T-helper 1 cell treated with Interleukin-12 subunit alpha and Interleukin-12 subunit beta and Interleukin-4 antibody, amounts not matched to agents 30 μg/mL and 1 μg/mL, for 36 hours (primary cell): Measurements from ENCODE around the gene CDIPT.
"Not testable (repeated sequence)": the region's sequence is repeated elsewhere in the genome, so short reads cannot be mapped to it uniquely, and the experiment has no call there.

Source experiments
- H3K27ac Mint-ChIP-seq: one replicate; pipeline ENCODE4 v1.8.0; 2021; ENCODE audit warnings: mild to moderate bottlenecking, mixed read lengths
- H3K27me3 Mint-ChIP-seq: one replicate; pipeline ENCODE4 v1.8.0; 2021; ENCODE audit warnings: low read depth, mixed read lengths
- H3K36me3 Mint-ChIP-seq: one replicate; pipeline ENCODE4 v1.8.0; 2021; ENCODE audit warnings: low read depth, mixed read lengths
- H3K4me1 Mint-ChIP-seq: one replicate; pipeline ENCODE4 v1.8.0; 2021; ENCODE audit warnings: low read depth, mixed read lengths
- H3K4me3 Mint-ChIP-seq: one replicate; pipeline ENCODE4 v1.8.0; 2021; ENCODE audit warnings: mild to moderate bottlenecking, moderate library complexity, mixed read lengths
- H3K9me3 Mint-ChIP-seq: one replicate; pipeline ENCODE4 v1.8.0; 2021; ENCODE audit warnings: mixed read lengths

Gene CDIPT, protein sequence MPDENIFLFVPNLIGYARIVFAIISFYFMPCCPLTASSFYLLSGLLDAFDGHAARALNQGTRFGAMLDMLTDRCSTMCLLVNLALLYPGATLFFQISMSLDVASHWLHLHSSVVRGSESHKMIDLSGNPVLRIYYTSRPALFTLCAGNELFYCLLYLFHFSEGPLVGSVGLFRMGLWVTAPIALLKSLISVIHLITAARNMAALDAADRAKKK

DNA sequence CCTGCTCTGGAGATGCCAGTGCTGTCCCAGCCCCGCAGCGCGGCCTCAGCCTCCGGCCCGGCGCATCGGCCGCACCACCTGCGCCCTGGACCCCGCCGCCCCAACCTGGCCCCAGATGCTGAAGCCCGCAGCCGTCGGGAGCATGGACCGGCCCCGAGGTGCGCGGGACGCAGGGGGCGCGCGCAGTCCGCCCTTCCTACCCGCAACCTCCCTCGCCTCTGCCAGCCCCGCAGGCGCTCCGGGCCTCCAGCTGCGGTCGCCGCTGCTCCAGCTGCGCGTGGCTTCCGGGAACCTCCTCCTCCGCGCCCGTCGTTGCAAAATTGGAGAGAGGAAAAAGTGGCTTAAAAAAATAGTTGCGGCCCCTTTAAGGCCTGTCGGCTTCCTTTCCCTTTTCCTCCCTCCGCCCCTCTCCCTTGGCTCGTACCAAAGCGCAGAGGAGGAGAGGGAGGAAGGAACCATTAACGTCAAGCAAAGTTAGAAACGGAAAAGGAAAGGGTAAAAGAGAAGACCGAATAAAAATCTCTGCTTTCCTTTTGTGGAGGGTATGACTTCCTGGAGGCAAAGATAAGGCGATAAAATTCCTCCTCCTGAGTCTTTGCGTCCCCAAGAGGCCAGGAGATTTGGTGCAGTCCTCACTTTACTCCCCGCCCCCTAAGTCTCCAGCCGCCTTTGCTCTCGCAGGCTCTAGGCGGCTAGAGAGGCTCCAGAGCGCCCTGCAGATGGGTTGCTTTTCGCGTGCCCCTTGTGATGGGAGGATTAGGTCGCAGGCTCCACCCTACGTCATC, at the start of gene CDIPT:
TSS of gene CDIPT (minus strand) at position 343 of the 785 bp plus-strand sequence. CDS start 369 bp downstream, outside the sequence.
- peaks cover 12% of the 10 kb centered on the region for H3K4me1 Mint-ChIP-seq
- no peaks in the 10 kb centered on the region for H3K27me3 Mint-ChIP-seq
- peaks cover 19% of the 10 kb centered on the region for H3K36me3 Mint-ChIP-seq
- H3K4me3 Mint-ChIP-seq, result peak within 1 kb of the TSS; percentile 98
- H3K9me3 Mint-ChIP-seq, result no peaks in the 10 kb centered on the region
- peak within 1 kb of the TSS; percentile 98 for H3K27ac Mint-ChIP-seq

DNA sequence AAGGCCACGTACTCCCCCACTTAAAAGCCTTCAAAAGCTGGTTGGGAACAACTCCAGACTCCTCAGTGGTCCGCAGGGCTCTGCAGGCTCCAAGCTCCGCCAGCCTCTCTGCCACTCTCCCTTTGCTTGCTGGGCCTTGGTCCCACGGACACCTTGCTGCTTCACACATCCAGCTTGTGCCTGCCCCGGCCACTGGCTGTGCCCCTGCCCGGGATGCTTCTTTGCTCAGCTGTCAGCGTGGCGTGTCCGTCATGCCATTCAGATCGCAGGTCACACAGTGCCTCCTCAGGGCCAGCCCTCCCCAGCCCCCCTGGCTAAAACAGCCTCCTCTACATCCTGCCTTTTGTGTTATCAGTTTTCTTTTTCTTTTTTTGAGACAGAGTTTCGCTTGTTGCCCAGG, 49.1 kb upstream of the CDIPT start:
- H3K27me3 Mint-ChIP-seq, result no peaks in the 10 kb centered on the region
- H3K4me3 Mint-ChIP-seq, result no peak overlapping the region
- H3K36me3 Mint-ChIP-seq, result peaks cover 26% of the 10 kb centered on the region
- no peaks in the 10 kb centered on the region for H3K9me3 Mint-ChIP-seq
- no peak overlapping the region for H3K27ac Mint-ChIP-seq
- H3K4me1 Mint-ChIP-seq, result peaks cover 2% of the 10 kb centered on the region

DNA sequence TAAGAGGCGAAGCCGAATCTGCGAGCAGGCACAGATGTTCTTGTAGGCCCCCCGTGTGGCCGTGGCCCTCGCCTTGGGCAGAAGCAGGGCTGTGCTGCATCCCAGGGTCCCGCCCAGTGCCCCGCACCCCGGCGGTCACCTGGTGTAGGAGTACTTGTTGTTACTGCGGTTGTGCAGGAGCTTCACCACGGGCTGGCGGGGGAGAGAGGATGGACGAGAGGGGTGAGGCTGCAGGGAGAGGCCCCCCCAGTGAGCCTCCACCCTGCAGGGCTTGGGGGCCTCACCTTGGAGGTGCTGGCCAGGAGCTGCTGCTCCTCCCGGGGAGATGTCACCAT, 48.6 kb upstream of the CDIPT start:
- Mint-ChIP-seq H3K9me3 (no peaks in the 10 kb centered on the region), H3K27me3 (no peaks in the 10 kb centered on the region), H3K36me3 (peaks cover 21% of the 10 kb centered on the region), H3K4me1 (peaks cover 2% of the 10 kb centered on the region), H3K27ac (no peak overlapping the region), H3K4me3 (no peak overlapping the region)

DNA sequence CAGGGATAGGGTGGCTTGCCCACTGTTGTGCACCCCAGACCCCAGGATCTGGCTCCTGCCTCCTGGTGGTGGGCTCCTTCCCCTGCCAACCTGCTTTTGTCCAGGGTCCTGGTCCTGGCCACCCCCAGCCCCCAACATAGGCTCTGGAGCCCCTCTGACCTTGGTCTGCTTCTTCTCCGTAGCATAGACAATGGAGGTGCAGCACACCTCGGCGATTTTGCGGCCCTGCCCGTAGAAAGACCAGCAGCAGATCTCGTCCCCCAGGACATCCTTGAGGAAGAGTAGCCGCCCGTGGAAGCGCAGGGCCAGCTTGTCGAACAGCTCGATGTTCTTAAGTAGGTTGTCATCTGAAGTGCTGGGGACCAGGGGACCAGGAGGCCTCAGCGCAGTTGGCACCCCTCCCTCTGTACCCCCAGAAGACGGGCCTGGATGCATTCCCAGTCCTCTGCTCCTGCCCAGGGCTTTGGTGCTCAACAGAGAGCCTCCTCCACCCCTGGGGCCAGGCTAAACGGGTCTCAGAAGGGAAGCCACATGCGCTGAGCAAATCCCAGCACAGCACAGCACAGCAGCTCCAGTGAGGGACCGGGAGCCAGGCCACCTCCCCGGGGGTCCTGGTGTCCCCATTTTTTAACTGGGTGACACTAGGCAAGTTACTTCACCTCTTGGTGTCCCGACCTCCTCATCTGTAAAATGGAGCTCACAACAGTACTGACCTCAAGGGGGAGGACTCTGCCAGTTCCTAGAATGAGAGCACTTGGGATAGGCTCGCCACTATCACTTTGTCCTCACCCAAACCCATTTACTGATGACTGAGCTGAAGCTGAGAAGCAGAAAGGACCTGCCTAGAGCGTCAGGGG, 48.0 kb upstream of the CDIPT start:
- peaks cover 18% of the 10 kb centered on the region for H3K36me3 Mint-ChIP-seq
- no peak overlapping the region for H3K4me3 Mint-ChIP-seq
- H3K27me3 Mint-ChIP-seq, result no peaks in the 10 kb centered on the region
- no peak overlapping the region for H3K27ac Mint-ChIP-seq
- H3K4me1 Mint-ChIP-seq, result peaks cover 2% of the 10 kb centered on the region
- no peaks in the 10 kb centered on the region for H3K9me3 Mint-ChIP-seq

DNA sequence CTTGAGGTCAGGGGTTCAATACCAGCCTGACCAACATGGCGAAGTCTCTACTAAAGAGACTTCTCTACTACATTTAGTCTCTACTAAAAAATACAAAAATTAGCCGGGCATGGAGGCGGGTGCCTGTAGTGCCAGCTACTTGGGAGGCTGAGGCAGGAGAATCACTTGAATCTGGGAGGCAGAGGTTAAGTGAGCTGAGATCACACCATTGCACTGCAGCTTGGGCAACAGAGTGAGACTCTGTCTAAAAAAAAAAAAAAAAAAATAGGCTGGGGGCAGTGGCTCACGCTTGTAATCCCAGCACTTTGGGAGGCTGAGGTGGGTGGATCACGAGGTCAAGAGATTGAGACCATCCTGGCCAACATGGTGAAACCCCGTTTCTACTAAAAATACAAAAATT, 46.8 kb upstream of the CDIPT start:
- H3K4me1 Mint-ChIP-seq, H3K9me3 Mint-ChIP-seq, H3K27me3 Mint-ChIP-seq, H3K27ac Mint-ChIP-seq, H3K4me3 Mint-ChIP-seq: not testable (repeated sequence)
- H3K36me3 Mint-ChIP-seq, result peaks cover 18% of the 10 kb centered on the region

DNA sequence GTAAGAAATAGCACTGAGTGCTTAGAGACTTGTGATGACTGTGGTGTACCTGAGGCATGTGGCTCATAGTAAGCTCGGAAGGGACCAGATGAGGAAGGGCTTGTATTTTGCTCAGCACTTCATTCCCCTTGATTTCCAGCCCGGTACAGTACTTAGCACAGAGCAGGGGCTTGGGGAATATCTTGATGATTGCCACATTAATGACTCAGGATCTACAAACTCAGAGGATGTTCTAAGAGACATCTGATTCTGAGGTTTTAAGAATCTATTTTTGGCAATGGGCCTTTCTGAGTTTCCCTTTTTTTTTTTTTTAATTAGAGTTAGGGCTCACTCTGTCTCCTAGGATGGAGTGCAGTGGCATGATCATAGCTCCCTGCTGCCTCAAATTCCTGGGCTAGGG, 46.4 kb upstream of the CDIPT start:
- peaks cover 2% of the 10 kb centered on the region for H3K4me1 Mint-ChIP-seq
- no peak overlapping the region for H3K27ac Mint-ChIP-seq
- no peak overlapping the region for H3K4me3 Mint-ChIP-seq
- H3K9me3 Mint-ChIP-seq, result no peaks in the 10 kb centered on the region
- H3K27me3 Mint-ChIP-seq, result no peaks in the 10 kb centered on the region
- H3K36me3 Mint-ChIP-seq, result peaks cover 18% of the 10 kb centered on the region

DNA sequence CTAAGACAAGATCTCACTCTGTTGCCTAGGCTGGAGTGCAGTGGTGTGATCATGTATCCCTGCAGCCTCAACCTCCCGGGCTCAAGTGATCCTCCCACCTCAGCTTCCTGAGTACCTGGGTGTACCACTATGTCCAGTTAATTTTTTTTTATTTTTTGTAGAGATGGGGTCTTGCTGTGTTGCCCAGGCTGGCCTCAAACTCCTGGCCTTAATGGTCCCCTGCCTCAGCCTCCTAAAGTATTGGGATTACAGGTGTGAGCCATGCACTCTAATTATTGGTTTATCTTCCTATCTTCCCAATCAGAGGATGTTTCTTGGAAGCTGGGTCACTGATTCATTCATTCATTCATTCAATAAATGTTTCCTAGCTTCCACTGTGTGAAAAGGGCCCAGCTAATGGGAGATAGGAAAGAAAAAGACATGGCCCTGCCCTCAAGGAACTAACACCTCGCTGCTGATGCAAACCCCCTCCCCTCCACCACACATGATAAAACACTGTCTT, 45.7 kb upstream of the CDIPT start:
- no peaks in the 10 kb centered on the region for H3K27me3 Mint-ChIP-seq
- H3K27ac Mint-ChIP-seq, result no peak overlapping the region
- peaks cover 2% of the 10 kb centered on the region for H3K4me1 Mint-ChIP-seq
- no peak overlapping the region for H3K4me3 Mint-ChIP-seq
- H3K36me3 Mint-ChIP-seq, result peaks cover 14% of the 10 kb centered on the region
- no peaks in the 10 kb centered on the region for H3K9me3 Mint-ChIP-seq

DNA sequence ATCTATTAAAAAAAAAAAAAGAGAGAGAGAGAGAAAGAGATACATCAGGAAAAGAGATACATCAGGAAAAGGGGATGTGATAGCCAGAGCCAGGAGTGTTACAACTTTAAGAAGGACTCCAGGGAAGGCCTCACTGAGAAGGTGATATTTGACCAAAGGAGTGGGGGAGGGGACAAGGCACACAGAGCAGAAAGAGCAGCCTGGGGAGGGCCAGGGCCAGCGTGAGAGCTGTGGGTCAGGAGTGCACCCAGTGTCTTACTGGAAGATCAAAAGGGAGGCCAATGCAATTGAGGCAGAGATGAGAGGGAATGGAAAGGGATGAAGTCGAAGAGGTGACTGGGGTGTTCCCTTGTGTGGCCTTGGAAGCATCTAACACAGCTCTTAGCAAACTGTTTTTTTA, 44.9 kb upstream of the CDIPT start:
- Mint-ChIP-seq H3K4me3 (no peak overlapping the region), H3K4me1 (peaks cover 6% of the 10 kb centered on the region), H3K27me3 (no peaks in the 10 kb centered on the region), H3K36me3 (peaks cover 7% of the 10 kb centered on the region), H3K27ac (no peak overlapping the region), H3K9me3 (no peaks in the 10 kb centered on the region)

DNA sequence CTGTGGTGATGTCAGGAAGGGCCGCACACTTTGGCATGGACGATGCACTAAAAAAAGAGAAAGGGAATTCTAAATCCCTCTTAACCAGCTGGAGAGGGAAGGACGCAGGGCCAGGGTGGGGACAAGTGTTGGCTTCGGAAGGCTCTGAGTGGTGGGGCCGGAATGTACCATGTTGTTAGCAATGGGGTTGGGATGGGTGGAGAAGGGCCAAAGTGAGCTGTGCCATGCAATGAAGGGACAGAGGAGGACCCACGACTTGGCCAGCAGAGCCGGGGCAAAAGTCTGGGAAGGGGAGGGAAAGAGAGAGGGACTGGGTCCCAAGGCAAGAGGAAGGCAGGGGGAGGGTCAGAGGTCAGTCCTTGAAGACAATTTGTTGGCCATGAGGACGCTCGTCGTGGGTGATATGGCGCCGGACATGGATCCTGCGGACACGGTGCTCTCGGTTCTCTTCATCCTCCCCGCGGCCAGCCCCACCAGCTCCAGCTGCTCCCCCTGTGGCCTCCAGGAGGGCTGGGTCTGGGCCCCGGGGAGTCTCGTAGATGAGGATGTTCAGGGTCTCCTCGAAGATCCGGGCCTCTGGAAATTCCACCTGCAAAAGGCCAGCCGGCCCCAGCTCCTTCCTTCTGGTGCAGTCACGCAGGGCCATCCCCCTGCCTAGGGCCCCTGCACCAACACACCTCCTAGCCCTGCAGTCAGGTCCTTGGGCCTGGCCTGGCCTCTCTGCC, 43.7 kb upstream of the CDIPT start:
- peaks cover 4% of the 10 kb centered on the region for H3K36me3 Mint-ChIP-seq
- no peaks in the 10 kb centered on the region for H3K9me3 Mint-ChIP-seq
- no peak overlapping the region for H3K4me3 Mint-ChIP-seq
- peaks cover 4% of the 10 kb centered on the region for H3K4me1 Mint-ChIP-seq
- no peaks in the 10 kb centered on the region for H3K27me3 Mint-ChIP-seq
- H3K27ac Mint-ChIP-seq, result no peak overlapping the region

DNA sequence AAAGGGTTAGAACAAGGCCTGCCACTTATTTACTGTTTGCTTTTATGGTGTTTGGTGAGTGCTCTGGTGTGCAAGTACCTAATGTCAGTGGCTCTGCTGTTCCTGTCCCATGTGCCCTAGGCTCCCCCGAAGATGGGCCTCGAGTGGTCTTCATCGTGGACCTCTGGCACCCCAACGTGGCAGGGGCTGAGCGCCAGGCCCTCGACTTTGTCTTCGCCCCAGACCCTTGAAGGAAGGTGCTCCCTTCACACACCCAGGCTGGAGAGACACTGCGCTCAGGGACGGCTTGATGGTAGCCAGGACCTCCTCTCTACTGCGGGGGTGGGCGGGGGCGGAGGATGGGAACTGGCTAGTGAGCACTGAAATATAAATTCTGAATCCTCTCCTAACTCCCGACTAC, 42.6 kb upstream of the CDIPT start:
- Mint-ChIP-seq H3K9me3 (no peaks in the 10 kb centered on the region), H3K4me3 (no peak overlapping the region), H3K27ac (no peak overlapping the region), H3K36me3 (peaks cover 4% of the 10 kb centered on the region), H3K4me1 (peaks cover 6% of the 10 kb centered on the region), H3K27me3 (peaks cover 2% of the 10 kb centered on the region)

DNA sequence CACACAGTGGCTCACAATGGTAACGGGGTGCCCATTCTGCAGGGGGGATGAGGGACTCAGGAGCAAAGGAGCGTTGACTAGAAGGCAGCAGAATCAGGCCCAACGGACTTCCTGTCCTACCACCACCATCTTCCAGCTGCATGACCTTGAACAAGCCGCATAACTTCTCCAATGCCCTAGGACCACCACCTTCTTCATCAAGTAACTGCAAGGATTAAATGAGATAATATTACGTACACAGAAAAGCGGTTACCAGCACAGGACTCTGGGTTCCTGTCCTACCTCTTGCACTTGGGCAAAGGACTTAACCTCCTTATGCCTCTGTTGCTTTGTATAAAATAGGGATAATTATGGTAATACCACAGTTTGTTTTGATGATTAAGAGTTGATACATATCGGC, 41.9 kb upstream of the CDIPT start:
- Mint-ChIP-seq H3K9me3 (no peaks in the 10 kb centered on the region), H3K27me3 (peaks cover 5% of the 10 kb centered on the region), H3K4me3 (no peak overlapping the region), H3K27ac (no peak overlapping the region), H3K4me1 (peaks cover 9% of the 10 kb centered on the region), H3K36me3 (peaks cover 4% of the 10 kb centered on the region)

DNA sequence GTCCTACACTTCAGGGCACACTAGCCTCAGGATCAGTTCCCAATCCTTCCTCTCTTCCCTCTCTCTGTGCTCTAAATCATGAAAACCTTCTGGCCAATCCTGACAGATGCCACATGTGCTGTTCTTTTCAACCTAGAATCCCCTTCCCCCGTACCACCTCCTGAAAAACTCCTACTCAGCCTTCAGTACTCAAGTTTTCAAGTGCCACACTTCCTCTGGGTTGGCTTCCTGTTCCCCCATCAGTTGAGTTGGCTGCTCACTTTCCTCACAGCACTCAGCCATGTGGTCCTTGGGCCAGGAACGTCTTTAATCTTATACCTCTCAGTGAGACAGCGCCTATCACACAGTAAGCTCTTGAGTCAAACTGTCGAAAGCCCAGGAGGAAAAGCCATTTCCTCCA, 40.6 kb upstream of the CDIPT start:
- Mint-ChIP-seq H3K4me1 (peaks cover 10% of the 10 kb centered on the region), H3K27ac (no peak overlapping the region), H3K9me3 (no peaks in the 10 kb centered on the region), H3K4me3 (no peak overlapping the region), H3K36me3 (peaks cover 2% of the 10 kb centered on the region), H3K27me3 (peaks cover 18% of the 10 kb centered on the region)

DNA sequence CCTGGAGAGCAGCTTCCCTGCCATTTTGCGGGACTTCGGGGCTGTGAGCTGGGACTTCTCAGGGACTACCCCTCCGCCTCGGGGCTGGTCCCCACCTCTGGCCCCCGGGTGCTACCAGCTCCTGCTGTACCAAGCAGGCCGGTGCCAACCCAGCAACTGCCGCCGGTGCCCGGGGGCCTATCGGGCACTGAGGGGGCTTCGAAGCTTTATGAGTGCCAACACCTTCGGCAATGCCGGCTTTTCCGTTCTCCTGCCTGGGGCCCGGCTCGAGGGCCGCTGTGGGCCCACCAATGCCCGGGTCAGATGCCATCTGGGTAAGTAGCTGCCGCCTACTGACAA, 38.5 kb upstream of the CDIPT start:
- peaks cover 32% of the 10 kb centered on the region for H3K27me3 Mint-ChIP-seq
- H3K4me1 Mint-ChIP-seq, result peaks cover 13% of the 10 kb centered on the region
- H3K27ac Mint-ChIP-seq, result no peak overlapping the region
- H3K4me3 Mint-ChIP-seq, result peak overlapping the region; percentile 48
- no peaks in the 10 kb centered on the region for H3K9me3 Mint-ChIP-seq
- H3K36me3 Mint-ChIP-seq, result no peaks in the 10 kb centered on the region

DNA sequence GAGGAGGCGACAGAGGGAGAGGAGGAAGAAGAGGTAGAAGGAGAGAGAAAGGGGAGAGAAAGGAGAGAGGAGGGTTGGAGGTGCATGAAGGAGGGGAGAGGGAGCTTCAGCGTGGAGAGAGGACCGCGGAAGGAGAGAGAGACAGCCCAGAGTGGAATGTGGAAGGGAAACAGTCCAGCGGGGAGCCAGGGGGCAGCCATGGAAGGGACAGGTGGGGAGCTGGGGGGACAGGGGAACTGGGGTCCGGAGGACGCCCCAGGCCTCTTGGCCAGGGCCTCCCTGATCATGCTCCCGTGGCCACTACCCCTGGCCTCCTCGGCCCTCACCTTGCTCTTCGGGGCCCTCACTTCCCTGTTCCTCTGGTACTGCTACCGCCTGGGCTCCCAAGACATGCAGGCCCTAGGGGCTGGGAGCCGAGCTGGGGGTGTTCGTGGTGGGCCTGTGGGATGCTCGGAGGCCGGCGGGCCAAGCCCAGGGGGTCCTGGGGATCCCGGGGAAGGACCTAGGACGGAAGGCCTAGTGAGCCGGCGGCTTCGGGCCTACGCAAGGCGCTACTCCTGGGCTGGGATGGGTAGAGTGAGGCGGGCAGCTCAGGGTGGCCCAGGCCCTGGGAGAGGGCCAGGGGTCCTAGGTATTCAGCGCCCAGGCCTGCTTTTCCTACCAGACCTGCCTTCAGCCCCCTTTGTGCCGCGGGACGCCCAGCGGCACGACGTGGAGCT, 38.0 kb upstream of the CDIPT start:
- H3K4me3 Mint-ChIP-seq, result peak overlapping the region; percentile 73
- no peaks in the 10 kb centered on the region for H3K36me3 Mint-ChIP-seq
- H3K4me1 Mint-ChIP-seq, result peaks cover 13% of the 10 kb centered on the region
- H3K27me3 Mint-ChIP-seq, result peaks cover 32% of the 10 kb centered on the region
- H3K9me3 Mint-ChIP-seq, result no peaks in the 10 kb centered on the region
- no peak overlapping the region for H3K27ac Mint-ChIP-seq
